ENCODE measurements around the gene SEC14L2.
"Not testable (repeated sequence)": the region's sequence is repeated elsewhere in the genome, so short reads cannot be mapped to it uniquely, and the experiment has no call there.

DNA sequence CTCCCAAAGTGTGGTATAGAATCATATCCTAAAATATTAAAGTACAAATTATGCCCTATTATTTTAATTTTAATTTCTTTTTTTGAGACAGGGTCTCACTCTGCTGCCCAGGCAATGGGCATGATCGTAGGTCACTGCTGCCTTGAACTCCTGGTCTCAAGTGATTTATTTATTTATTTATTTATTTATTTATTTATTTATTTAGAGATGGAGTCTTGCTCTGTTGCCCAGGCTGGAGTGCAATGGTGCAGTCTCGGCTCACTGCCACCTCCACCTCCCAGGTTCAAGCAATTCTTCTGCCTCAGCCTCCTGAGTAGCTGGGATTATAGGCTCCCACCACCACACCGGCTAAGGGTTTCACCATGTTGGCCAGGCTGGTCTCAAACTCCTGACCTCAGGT lies 4.2 kb downstream of the SEC14L2 start:
- not testable (repeated sequence) for TF ChIP-seq RFX5 (IDR thresholded peaks at IDR 0.05; ENCODE audit: low read depth, low read length); POLR2A (IDR thresholded peaks at IDR 0.05; ENCODE audit: low read depth, low read length); BHLHE40 (IDR thresholded peaks at IDR 0.05; ENCODE audit: low read depth, low read length); RAD21 (IDR thresholded peaks at IDR 0.05; ENCODE audit: low read length); SMC3 (IDR thresholded peaks at IDR 0.05; ENCODE audit: low read depth, low read length); MXI1 (IDR thresholded peaks at IDR 0.05; ENCODE audit: borderline replicate concordance, low read depth, low read length); RCOR1 (IDR thresholded peaks at IDR 0.05; ENCODE audit: insufficient replicate concordance, low read length); ELK1 (IDR thresholded peaks at IDR 0.05; ENCODE audit: borderline replicate concordance, low read depth, low read length); MAFK (IDR thresholded peaks at IDR 0.05; ENCODE audit: low read depth, low read length)
- TF ChIP-seq, protein P1, sequence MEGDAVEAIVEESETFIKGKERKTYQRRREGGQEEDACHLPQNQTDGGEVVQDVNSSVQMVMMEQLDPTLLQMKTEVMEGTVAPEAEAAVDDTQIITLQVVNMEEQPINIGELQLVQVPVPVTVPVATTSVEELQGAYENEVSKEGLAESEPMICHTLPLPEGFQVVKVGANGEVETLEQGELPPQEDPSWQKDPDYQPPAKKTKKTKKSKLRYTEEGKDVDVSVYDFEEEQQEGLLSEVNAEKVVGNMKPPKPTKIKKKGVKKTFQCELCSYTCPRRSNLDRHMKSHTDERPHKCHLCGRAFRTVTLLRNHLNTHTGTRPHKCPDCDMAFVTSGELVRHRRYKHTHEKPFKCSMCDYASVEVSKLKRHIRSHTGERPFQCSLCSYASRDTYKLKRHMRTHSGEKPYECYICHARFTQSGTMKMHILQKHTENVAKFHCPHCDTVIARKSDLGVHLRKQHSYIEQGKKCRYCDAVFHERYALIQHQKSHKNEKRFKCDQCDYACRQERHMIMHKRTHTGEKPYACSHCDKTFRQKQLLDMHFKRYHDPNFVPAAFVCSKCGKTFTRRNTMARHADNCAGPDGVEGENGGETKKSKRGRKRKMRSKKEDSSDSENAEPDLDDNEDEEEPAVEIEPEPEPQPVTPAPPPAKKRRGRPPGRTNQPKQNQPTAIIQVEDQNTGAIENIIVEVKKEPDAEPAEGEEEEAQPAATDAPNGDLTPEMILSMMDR (conservative IDR thresholded peaks at IDR 0.05; ENCODE audit: low read depth, low read length): not testable (repeated sequence)
